HL-60/S4 treated with phorbol 12-myristate 13-acetate at 8.2 ng/mL for 4 days and 3 days (cell line): ENCODE results near the gene SUCNR1.
"Not testable (repeated sequence)": the region's sequence is repeated elsewhere in the genome, so short reads cannot be mapped to it uniquely, and the experiment has no call there.

ENCODE experiments used
- in situ Hi-C: fragments of 300-500 bp; cut with MboI; formaldehyde crosslinking; loops from 2 replicates; pipeline ENCODE4 v1.15.0; 2022; ENCODE audit warnings: low sequenced_read_pairs

SUCNR1 gene

DNA sequence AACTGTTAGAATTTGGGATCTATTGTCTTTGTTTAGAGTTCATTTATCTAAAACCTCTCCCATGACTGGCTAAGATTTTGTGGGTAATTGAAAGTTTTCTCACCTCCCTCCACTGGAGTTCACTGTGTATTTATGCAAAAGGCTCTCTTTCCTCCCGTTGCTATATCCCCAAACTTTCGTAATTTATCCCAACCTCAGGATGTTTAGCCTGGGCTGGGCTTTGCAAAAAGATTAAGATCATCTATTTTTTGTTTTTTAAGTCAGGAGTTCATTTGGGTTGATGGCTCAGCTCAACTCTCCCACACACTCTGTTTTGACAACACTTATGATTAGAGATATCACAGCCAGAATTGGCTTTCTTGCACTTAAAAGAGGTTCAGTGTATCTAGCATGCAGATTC is 27.0 kb downstream of the SUCNR1 start:
- in situ Hi-C loops = loop anchor here (25.0 kb wide), 1 partner anchor 463 kb away; no protein-coding TSS in a partner anchor

DNA sequence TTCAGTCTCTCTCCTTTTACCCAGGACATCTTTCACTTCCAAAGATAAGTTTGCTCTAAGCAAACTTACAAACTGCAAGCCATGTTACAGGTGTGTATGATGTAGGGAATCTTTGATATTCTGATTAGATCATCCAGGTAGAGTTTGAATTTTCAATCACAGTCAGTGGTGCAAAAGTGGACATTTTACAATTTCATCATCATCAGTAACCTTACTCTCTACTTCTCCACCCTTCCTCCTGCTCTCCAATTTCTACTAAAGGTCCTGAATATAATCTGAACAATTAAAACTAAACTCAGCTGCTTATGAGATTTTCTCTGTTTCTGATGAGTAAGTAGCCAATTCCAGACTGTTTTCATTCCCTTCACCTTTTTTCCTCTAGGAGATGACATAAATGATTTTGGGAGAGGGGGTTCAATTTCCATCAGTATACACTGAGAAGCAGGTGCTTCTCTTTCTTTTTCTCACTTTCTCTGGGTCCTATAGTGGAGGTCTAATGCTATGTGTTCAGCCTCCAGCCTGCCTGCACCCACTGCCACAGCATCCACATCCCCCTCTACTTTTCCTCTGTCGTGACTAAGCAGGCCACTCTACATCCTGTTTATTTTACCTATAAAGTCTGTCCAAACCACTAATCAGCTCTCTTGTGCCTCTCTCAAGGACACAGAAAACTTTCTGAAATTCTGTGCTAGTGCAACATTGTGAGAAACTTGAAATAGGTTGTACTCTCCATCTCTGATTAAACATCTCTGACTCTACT is 27.6 kb downstream of the SUCNR1 start:
- in situ Hi-C loops = loop anchor here (25.0 kb wide), 1 partner anchor 464 kb away; no protein-coding TSS in a partner anchor

DNA sequence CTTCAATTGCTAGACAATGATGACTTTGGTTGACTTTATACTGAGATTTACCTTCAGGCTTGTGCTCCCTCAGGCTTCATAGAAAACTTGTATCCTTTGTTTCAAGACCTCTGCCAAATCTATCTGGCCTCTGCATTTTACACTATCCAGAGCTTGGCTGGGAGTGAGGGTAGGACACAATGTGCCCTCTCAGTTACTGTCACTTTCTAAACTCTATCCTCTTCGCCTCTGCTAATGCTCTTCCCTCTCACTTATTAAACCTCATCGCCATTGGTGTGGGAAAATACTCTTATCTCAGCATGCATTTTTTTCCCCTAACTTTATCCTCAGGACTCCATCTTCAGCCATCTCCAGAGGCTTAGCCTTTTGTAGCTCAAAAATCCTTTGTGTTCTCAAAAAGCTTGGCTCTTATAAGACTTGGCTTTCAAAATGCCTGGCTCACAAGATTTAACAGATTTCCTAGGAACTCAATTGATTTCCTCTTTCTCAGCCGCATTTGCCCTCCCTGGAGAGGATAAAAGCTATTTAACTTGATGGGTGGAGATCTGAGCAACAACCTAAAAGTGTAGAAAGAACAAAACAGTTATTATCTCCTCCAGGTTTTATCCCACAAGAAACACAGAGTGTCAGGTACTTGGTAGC is 28.3 kb downstream of the SUCNR1 start:
- in situ Hi-C loops = loop anchor here (25.0 kb wide), 1 partner anchor 464 kb away; no protein-coding TSS in a partner anchor

DNA sequence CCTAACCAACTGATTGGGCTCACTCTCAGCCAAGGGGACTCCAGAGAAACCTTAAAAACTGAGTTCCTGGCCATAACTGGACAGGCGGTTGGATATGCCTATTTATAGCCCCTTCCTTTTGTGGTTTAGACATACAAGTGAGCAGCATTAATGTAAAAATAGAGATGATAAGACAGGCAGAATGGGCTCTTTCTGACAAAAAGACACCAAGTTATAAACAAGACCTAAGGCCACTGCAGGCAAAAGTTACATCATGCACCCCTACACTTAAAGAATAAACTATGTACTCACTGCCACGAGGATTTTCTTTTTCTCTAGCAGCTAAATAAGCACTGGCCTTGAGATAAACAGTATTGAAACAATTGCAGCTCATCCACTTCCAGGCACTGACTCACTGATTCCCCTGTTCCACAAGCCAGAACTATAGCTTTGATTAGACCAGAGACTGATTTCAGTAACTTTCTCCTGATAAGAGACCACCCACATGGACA is 30.1 kb downstream of the SUCNR1 start:
- in situ Hi-C loops = loop anchor here (25.0 kb wide), 1 partner anchor 466 kb away; no protein-coding TSS in a partner anchor

DNA sequence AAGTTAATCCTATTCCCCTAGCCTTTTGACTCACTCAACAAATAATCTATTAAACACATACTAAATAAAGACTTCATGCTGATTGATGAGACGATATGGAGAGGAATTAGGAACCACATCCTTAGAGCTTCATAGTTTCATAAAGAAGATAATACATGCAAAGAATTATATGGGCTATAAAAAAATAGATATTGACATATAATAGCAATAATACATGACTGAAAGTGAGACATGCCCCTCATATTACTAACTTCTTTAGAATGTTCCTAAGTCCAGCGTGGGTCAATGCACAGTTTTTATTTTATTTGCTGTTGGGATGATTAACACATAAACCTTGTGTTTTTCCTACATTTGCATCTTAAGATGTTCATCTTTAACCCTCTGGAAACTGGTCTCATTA is 32.2 kb downstream of the SUCNR1 start:
- in situ Hi-C loops = loop anchor here (25.0 kb wide), 1 partner anchor 468 kb away; no protein-coding TSS in a partner anchor

DNA sequence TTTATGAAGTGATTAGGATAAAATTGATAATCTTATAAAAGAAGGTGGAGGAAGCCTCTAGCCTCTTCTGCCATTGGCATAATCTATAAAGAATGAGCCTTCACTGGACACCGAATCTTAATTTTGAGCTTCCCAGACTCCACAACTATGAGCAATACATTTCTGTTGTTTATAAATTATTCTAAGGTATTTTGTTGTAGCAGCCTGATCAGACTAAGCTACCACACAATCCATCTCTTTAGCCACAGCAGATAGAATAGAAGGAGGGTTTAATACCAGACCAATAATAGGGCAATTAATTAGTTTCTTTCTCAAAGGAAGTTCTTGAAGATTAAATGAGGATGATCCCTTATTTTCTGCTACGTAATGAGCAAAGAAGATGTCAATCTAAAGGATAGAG is 33.3 kb downstream of the SUCNR1 start:
- in situ Hi-C loops = loop anchor here (25.0 kb wide), 1 partner anchor 469 kb away; no protein-coding TSS in a partner anchor

DNA sequence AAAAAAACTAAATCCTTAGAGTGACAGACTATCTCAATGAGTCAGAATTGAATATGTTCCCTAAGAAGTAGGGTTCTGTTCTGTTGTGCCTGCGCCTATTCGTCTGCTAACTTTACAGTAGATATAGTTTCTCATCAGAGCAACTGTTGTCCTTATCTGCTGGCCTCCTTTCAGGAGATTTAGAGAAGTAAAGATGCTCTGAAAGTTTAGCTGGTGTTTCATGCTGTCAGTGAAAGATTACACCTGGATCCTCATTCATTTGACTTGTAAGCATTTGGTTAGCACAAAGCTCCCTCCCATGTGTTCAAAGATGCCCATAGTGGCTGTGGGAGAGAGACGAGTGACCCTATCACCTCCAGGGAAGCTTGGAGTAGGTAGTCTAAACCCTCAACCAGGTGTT is 35.0 kb downstream of the SUCNR1 start:
- in situ Hi-C loops = loop anchor here (25.0 kb wide), 1 partner anchor 471 kb away; no protein-coding TSS in a partner anchor

DNA sequence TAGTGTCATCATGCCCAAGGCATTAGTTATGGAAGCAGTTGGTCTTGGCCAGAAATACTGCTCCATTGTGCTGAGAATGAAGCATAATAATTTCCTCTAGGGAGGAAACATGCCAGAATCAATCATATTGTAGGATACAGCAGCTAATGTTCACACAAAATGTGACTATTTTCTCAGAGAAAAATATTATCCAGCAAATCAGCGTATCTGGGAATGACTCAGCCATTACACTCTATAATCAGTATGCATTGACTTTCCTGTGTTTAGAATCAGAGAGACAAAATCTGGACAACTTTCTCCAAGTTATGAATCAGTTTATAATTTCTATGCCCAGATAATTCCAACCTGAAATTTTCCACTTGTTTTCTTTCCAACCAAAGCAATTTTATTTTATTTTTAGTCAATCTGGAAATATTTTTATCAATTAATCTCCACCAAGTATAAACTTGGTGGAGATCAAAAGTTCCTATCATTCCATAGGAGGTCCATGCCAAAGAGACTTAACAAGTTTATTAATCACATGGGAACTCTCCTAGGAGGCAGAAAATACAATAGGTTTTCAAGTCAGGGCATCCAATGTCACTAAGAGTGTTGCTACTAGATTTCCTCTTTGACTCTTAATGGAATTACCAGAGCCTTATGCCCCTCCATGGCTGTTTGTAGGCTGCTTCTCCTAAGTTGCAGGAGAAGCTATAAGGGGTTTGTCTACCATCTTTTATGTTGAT is 36.4 kb downstream of the SUCNR1 start:
- in situ Hi-C loops = loop anchor here (25.0 kb wide), 1 partner anchor 473 kb away; no protein-coding TSS in a partner anchor

DNA sequence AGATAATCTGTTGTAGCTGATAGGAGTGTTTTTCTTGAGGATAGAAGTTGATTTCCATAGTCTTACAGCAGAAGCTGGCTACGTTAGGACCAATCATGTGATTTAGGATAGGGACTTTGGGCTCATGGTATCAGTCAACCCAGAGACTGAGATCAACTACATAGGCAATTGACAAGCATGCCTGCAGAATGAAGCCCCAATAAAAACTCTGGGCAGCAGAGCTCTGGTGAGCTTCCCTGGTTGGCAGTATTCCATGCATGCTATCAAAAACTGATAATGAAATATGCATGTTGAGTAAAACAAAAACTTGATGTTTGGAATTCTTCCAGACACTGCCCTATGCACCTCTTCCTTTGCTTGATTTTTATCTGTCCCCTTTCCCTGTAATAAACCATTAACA is 38.0 kb downstream of the SUCNR1 start:
- in situ Hi-C loops = loop anchor here (25.0 kb wide), 1 partner anchor 474 kb away; no protein-coding TSS in a partner anchor

DNA sequence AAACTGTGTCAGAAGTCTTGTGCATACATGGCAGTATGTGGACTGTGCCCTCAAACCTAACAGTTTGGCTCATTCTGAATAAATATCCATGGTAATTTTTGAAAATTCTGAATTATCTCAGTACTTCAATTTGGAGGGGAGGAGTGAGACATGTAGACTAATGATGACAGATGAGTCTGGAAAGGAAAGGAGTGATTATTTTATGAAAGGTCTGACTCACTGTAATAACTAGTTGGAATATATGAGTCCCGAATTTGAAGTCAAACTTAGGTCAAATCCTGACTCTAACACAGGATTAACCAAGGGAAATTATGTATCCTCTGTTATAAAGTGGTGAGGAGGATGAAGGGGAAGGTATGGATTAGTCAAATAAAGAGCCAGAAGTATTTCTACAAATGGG is 38.6 kb downstream of the SUCNR1 start:
- in situ Hi-C loops = loop anchor here (25.0 kb wide), 1 partner anchor 475 kb away; no protein-coding TSS in a partner anchor

DNA sequence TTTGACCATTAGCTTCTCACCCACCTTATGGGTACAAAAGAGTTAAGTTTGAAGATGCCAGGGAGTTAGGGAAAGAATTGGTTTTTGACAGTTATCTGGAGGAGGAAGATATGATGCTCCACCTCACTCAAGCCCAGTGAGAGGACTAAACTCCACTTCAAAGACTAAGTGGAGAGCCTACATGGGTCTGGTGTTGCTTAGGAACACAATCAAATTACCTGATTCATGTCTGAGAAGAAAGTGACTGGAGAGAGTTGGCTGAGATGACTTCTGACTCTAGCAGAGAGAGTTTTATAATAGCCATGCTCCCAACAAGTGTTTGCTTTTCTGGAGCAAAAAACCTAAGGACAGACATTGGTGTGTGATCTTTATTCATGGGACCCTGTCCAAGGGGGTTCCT is 43.3 kb downstream of the SUCNR1 start:
- in situ Hi-C loops = loop anchor here (25.0 kb wide), 1 partner anchor 479 kb away; no protein-coding TSS in a partner anchor

DNA sequence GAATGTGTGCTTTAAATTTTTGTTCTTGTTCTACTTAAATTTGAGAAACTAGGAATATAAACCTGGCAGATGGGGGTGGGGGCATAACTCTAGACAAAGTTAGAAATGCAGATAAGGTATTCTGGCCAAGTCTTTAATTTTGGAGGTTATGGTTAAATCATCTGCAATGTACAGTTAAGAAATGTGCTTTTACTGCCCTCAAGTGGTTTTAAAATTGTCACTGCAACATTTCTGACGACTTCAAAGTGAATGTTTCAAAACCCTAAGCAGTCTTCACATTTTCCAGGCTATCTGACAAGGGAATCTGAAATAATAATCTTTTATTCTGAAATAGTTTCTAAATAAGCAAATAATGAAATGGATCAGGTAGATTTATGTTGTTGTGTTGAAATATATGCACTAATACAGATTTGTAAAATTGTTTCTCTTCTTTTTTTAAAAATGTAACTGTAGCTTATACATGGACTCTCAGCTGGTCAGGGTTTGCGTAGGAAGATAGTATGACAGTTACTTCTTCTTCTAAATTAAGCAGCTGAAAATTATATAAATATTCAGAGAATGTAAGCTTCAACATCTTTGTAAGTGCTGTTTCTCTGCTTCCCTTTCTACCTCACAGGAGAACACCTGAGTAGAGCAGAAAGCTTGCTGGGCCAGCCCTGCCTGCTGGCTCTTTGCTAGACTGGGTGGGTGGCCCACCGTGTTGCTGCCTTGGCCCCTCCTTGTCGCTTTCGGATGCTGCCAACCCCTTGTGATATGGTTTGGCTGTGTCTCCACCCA is 45.0 kb downstream of the SUCNR1 start:
- in situ Hi-C loops = loop anchor here (25.0 kb wide), 1 partner anchor 481 kb away; no protein-coding TSS in a partner anchor

DNA sequence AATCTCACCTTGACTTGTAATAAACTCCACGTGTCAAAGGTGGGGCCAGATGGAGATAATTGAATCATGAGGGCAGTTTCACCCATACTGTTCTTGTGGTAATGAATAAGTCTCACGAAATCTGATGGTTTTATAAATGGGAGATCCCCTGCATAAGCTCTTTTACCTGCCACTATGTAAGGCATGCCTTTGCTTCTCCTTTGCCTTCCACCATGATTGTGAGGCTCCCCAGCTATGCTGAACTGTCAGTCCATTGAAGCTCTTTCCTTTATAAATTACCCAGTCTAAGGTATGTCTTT is 45.5 kb downstream of the SUCNR1 start:
- in situ Hi-C loops = loop anchor here (25.0 kb wide), 1 partner anchor 482 kb away; no protein-coding TSS in a partner anchor

DNA sequence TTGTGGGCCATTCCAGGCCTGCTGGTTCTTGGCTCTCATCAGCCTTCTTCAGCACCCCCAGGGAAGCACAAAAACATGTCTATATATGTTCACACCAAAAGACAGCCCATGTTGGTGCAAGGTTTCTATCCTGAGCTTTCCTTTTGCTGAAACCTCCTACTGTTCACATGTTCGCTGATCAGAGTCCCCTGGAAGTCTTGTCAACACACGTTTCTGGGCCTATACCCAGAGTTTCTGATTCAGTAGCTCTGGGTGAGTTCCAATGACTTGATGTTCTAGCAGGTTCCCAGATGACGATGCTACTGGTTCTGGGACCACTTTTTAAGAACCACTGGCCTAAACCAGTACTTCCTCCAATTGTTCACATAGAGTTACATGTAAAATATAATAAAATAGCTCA is 46.0 kb downstream of the SUCNR1 start:
- in situ Hi-C loops = loop anchor here (25.0 kb wide), 1 partner anchor 482 kb away; no protein-coding TSS in a partner anchor

DNA sequence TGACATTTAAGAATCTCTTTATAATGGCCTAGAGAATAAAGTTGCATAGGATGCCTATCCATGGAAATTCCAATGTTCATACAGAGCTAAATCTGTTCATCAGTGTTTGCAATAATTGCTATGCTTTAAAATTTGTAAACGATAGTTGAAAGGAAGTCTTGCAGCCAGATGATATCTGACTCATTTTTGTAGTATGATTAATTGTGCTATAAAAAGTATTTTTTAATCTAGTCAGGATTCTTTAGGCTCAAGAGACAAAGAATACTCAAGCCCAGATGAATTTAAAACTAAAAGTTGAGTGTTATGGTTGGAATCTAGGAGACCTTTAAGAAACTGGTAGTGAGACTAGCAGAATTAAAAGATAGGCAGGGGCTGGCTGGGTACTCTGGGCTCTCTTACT is 50.5 kb downstream of the SUCNR1 start:
- in situ Hi-C loops = loop anchor here (25.0 kb wide), 1 partner anchor 487 kb away; no protein-coding TSS in a partner anchor

DNA sequence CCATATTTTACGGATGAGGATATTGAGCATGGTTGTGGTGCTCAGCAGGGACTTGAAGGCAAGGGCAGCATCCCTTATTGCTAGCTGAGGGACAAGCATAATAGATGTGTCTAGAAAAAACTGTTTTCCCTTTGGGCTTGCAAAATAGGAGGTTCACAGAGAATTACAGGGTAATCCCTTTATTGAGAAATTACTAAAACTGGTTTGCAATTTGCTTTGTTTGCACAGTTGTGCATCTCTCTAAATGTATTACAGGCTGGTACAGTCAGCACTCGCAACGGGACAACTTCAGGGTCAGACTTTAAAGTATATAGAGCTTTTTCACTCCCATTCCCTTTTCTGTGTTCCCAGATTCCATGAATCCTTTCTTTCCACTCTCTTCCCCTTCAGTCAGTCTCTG is 51.3 kb downstream of the SUCNR1 start:
- in situ Hi-C loops = loop anchor here (25.0 kb wide), 1 partner anchor 487 kb away; no protein-coding TSS in a partner anchor

DNA sequence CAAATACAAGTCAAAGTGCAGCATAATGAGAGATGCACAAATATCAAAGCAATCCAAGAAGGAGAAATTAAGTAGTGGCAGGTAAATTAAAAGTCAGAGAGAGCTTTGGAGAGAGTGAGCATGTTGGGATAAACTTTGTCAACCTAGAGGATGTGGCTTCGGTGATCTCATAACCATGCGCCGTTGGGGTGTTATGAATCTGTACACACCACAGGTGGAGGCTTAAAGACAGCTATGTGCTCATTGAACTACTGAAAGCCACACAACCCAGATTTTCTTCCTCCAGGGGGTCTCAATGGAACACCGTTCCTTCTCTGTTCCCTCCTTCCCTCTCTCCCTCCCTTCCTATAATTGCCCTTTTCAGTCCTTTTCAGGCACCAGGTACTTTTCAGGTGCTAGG is 52.0 kb downstream of the SUCNR1 start:
- in situ Hi-C loops = no loop called here

DNA sequence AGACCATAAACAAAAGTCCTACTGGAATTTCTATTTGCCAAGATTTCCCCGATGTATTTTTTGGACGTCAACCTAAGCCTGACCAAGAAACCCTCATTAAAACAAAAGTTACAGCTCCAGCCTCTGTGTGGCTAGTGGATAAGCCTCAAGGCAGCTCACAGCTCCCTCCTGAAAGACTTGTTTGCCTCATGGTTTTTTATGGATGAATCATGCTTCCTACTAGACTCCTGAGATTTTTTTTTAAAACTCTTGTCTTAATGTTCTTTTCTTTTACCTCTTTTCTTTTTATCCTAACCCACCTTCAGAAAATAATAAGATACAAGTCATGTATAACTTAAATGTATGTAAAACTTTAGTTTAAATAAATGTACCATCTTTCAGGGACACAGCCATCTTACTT is 52.4 kb downstream of the SUCNR1 start:
- in situ Hi-C loops = no loop called here

DNA sequence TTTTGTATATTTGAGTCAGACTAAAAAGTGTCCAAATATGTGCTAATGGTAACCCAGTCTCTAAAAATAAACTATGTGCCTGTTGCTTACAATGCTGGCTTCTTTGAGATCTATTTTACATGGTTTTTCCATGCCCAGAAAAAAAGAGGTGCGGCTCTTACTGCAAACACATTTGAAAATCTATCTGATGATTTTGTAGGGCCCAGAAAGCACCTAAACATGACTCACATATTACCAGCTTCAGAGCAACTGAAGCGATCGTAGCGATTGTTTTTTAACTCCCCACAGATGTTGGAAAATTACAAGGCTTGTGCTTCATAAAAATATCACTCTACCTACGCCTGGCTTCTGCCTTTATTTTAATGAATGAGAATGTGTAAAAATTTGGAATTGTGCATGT is 53.5 kb downstream of the SUCNR1 start:
- in situ Hi-C loops = no loop called here

DNA sequence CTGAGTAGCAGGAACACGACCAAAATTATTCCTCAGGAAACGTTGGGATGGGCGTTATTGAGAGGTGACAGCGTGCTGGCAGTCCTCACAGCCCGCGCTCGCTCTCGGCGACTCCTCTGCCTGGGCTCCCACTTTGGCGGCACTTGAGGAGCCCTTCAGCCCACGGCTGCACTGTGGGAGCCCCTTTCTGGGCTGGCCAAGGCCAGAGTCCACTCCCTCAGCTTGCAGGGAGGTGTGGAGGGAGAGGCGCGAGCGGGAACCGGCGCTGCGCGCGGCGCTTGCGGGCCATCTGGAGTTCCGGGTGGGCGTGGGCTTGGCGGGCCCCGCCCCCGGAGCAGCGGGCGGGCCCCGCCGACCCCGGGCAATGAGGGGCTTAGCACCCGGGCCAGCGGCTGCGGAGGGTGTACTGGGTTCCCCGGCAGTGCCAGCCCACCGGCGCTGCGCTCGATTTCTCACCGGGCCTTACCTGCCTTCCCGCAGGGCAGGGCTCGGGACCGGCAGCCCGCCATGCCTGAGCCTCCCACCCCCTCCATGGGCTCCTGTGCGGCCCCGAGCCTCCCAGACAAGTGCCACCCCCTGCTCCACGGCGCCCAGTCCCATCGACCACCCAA is 54.6 kb downstream of the SUCNR1 start:
- in situ Hi-C loops = not testable (repeated sequence)
